PC-3 (cell line): Measurements from ENCODE around the gene PTP4A1.

Experiments
- CTCF ChIP-seq: fragments of 300-600 bp; sonication (generic); conservative IDR thresholded peaks from 2 replicates; pipeline ENCODE4 v1.5.1; 2017; ENCODE audit warnings: antibody characterized with exemption, low read depth, mild to moderate bottlenecking, low read length
- EZH2 ChIP-seq: fragments of 300-600 bp; sonication (generic); IDR thresholded peaks from one replicate; pipeline ENCODE4 v1.6.1; 2017; ENCODE audit warnings: antibody characterized with exemption, mild to moderate bottlenecking, low read length; ENCODE audit not compliant: unreplicated experiment
- EZH2phosphoT487 ChIP-seq: fragments of 300-600 bp; sonication (generic); IDR thresholded peaks from 2 replicates; pipeline ENCODE4 v1.6.1; 2018; ENCODE audit warnings: mild to moderate bottlenecking, antibody characterized with exemption, low read length, borderline replicate concordance

GRCh38 chr6:63546236-63546635 lies 26.0 kb upstream of the PTP4A1 start:
- TF ChIP-seq CTCF (no peak), EZH2 (no peak), EZH2phosphoT487 (no peak)
